Measurements from ENCODE around the gene HAAO.

DNA sequence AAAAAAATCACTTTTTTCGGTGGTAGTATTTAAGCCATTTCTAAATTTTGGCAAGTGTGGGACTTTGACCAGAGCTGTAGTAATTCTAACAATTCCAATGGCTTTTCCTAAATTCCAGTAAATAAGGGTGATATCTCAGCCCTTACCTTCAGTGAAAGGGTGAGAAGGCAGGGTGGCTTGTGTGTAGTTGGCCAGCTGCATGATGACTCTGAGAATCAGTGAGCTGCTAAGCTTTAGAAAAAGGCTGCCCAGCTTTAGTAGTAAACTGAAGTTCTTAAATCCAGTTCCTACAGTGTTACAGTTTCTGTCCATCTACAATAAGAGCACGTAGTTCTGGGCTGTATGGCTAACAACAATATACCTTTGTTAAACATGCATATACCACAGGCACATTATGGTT lies 70.5 kb downstream of the HAAO start:
- TF ChIP-seq CTCF (IDR thresholded peaks at IDR 0.05; ENCODE audit: low read length), result no peak
- no peak for TF ChIP-seq EZH2phosphoT487 (IDR thresholded peaks at IDR 0.05; ENCODE audit: low read length)

Data from MM.1S (cell line).